Fibroblast of mammary gland (primary cell): ENCODE results near the gene ATP13A4.

Source experiments
- DNase-seq: peaks from one replicate; pipeline ENCODE4 v3.0.0-alpha.2; 2010; ENCODE audit warnings: low read depth
- H3K4me3 ChIP-seq: 2 replicates; pipeline ENCODE4 v1.5.1; 2011; ENCODE audit warnings: low read depth, mild to moderate bottlenecking, low read length, moderate library complexity; ENCODE audit not compliant: control insufficient read depth
- TF ChIP-seq, protein P1 (sequence below): conservative IDR thresholded peaks from 2 replicates; pipeline ENCODE4 v1.5.1; 2011; ENCODE audit warnings: low read depth, low read length, inconsistent platforms; ENCODE audit not compliant: control insufficient read depth, insufficient read depth

ATP13A4 gene

DNA sequence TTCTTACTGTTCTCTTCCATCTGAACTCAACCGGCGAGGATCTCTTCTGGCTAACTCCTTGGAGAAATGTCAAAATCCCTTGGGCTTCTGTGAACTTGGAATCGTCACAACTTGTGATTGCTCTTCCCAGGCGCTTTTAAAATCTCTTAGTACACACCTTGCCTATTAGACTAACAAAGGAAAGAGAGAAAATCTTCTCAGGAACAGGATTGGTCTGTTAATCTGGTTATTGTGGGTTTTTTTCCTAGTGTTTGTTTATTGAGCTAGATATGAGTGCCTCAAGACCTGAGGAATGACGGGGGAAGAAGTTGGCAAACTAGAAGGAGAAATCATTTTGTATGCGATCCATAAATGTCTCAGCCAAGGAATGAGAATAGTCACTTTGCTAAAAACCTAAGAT lies 176.0 kb downstream of the ATP13A4 start, which contains the start of gene ATP13A5:
TSS of gene ATP13A5 (minus strand) at position 48 of the 400 bp plus-strand sequence. CDS start at position 20, 28 bp downstream.
- TF ChIP-seq, protein P1, sequence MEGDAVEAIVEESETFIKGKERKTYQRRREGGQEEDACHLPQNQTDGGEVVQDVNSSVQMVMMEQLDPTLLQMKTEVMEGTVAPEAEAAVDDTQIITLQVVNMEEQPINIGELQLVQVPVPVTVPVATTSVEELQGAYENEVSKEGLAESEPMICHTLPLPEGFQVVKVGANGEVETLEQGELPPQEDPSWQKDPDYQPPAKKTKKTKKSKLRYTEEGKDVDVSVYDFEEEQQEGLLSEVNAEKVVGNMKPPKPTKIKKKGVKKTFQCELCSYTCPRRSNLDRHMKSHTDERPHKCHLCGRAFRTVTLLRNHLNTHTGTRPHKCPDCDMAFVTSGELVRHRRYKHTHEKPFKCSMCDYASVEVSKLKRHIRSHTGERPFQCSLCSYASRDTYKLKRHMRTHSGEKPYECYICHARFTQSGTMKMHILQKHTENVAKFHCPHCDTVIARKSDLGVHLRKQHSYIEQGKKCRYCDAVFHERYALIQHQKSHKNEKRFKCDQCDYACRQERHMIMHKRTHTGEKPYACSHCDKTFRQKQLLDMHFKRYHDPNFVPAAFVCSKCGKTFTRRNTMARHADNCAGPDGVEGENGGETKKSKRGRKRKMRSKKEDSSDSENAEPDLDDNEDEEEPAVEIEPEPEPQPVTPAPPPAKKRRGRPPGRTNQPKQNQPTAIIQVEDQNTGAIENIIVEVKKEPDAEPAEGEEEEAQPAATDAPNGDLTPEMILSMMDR: no peak
- no peak within 1 kb of the TSS for H3K4me3 ChIP-seq
- DNase-seq: no peak

DNA sequence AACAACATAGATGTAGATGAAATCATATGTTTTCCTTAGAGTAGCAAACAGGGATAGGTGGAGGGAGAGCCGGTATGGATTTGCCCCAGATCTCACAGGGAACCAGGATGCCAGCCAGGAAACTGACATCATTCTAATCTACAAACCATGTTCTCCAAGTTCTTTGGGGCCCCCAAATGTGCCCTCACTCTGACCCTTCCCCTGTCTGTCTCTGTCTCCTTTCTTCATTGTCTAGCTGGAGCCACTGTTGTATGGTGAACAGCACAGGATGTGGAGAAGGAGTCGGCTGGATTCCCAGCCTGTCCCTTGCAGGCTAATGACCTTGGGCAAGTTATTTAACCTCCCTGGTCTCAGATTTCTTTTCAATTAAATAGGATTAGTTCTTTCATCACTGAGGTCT lies 177.1 kb downstream of the ATP13A4 start:
- TF ChIP-seq, protein P1: no peak
- DNase-seq: no peak
- no peak overlapping the region for H3K4me3 ChIP-seq

DNA sequence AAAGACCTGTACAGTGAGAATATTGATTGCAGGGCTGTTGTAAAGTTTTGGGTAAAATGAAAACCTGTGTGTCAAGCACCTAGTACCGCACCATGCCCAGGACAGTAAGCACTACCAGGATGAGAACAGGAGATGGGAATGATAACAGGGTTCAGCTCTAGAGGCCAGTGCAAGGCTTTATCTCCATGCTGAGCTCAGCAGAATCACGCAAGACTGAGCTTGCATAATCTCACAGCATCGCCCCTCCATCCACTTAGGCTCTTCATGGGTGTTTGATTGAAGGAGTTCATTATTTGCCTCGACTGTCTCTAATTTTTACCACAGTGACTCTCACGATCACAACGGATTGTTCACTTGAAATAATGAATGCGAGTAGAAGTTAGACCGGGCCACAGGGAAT lies 179.1 kb downstream of the ATP13A4 start:
- H3K4me3 ChIP-seq: no peak overlapping the region
- DNase-seq: no peak
- TF ChIP-seq, protein P1: no peak

DNA sequence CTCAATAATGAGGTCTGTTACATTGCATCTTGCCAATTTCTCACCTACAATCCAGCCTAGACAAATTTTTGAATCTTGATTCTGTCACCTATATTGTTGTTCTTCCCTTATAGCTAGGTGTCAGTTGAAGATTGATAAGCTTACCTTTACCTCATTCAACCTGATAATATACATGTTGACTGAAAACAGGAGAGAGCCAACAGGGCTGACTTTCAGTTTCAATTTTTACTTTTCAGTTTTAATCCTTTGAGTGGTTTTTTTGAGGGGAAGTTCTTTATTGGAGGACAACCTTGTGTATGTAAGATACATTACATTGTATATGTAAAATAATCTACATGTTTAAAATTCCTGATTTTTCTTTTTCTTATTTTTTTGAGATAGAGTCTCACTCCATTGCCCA lies 181.9 kb downstream of the ATP13A4 start:
- TF ChIP-seq, protein P1: no peak
- DNase-seq: no peak
- no peak overlapping the region for H3K4me3 ChIP-seq

DNA sequence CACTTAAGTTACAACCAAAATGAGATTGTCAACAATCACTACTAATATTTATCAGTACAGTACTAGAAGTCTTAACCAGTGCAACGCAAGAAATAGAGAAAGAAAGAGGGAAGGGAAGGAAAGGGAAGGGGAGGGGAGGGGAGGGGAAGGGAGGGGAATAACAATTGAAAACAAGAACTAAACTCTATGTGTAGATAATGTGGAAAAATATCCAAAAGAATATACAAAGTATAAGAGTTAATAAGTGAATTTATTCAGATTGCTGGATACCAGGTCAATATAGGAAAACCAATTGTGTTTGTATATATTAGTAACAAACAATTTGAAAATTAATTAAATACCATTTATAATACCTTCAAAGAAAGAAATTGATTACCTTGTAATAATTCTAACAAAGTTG lies 186.8 kb downstream of the ATP13A4 start:
- TF ChIP-seq, protein P1: no peak
- DNase-seq: no peak
- no peak overlapping the region for H3K4me3 ChIP-seq

DNA sequence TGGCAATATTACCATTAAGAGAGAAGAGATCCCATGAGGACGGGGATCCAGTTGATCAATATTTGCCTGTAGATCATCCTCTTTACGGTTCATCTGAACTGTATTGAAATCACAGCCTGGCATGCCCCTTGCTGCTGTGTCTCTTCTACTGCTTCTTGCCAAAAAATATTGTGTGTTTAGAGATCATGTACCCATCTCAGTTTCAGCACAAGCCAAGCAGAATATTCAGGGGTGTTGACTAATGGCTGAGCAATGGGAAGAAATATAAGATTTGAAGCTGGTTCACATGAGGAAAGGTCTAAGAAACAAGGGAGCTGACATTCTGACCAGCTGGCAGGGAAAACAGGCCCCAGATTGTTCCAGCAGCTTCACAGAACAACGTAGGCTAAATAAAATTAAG lies 197.4 kb downstream of the ATP13A4 start:
- no peak for DNase-seq
- H3K4me3 ChIP-seq: no peak overlapping the region
- TF ChIP-seq, protein P1: no peak

DNA sequence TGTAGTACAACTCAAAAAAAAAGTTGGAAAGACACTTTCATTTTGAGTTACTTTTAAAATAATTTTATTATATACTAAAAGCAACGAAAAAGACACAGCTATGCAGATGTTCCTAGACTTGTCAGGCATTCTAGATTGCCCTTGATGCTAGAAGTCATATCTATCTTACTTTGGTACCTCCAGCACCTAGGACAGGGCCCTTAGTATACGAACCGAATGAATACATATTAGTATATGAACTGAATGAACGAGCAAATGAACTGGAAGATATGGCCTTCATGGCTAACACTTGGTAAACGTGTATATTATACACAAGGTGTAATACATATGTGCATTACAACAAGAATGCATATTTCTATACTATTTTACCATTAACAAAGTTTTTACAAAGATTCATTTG lies 200.3 kb downstream of the ATP13A4 start:
- DNase-seq: no peak
- TF ChIP-seq, protein P1: no peak
- no peak overlapping the region for H3K4me3 ChIP-seq
